Activated CD4-positive, alpha-beta memory T cell treated with anti-CD3 and anti-CD28 coated beads, Interleukin-2, amount 10 ng/mL, durations not matched to agents 7 days and 5 days (primary cell): ENCODE measurements around the gene NEURL2. TPM values are rescaled to one million over a fixed set of nuclear protein-coding genes. Genes with fewer than 3 reads are reported as not detected.

Experiments used
- CTCF ChIA-PET: fragments of 350-600 bp; sonication (Branson Sonifier 250); formaldehyde crosslinking; loops from one replicate; lab custom pipeline; 2021; ENCODE audit warnings: antibody characterized with exemption, inconsistent platforms; lab: Charles Lee
- POLR2A ChIA-PET: fragments of 350-600 bp; sonication (Branson Sonifier 250); formaldehyde crosslinking; loops from one replicate; lab custom pipeline; 2021; ENCODE audit warnings: antibody characterized with exemption; lab: Charles Lee
- DNase-seq: peaks from one replicate; pipeline ENCODE4 v3.0.0-alpha.2; 2020
- H3K27ac Mint-ChIP-seq: one replicate; pipeline ENCODE4 v1.8.0; 2021; ENCODE audit warnings: mild to moderate bottlenecking, mixed read lengths
- H3K27me3 Mint-ChIP-seq: one replicate; pipeline ENCODE4 v1.8.0; 2021; ENCODE audit warnings: mixed read lengths
- H3K36me3 Mint-ChIP-seq: one replicate; pipeline ENCODE4 v1.8.0; 2021; ENCODE audit warnings: low read depth, mixed read lengths
- H3K4me1 Mint-ChIP-seq: one replicate; pipeline ENCODE4 v1.8.0; 2021; ENCODE audit warnings: mixed read lengths
- H3K4me3 Mint-ChIP-seq: one replicate; pipeline ENCODE4 v1.8.0; 2021; ENCODE audit warnings: mild to moderate bottlenecking, mixed read lengths
- H3K9me3 Mint-ChIP-seq: one replicate; pipeline ENCODE4 v1.8.0; 2021; ENCODE audit warnings: mixed read lengths
- total RNA-seq, 2 experiments: library from RNA; stranded (reverse); gene quantifications; one replicate each; pipeline ENCODE4 v1.2.3, GENCODE V29; 2021

Gene NEURL2
- total RNA-seq, 2 experiments from 2014 or later: 1.0 to 1.6 TPM

GRCh38 chr20:45840700-45841198 is 50.3 kb downstream of the NEURL2 start:
- no peaks in the 10 kb centered on the region for H3K9me3 Mint-ChIP-seq
- POLR2A ChIA-PET: interaction anchor here (1.0 to 1.4 kb wide), 4 partner anchors 8 to 40 kb away, joined by 3 to 4 read pairs (median 3); partner anchors contain the start of genes UBE2C and ZSWIM1
- no peak for DNase-seq
- no peak overlapping the region for H3K27ac Mint-ChIP-seq
- CTCF ChIA-PET: no interaction called here
- peaks cover 2% of the 10 kb centered on the region for H3K4me1 Mint-ChIP-seq
- no peaks in the 10 kb centered on the region for H3K27me3 Mint-ChIP-seq
- H3K36me3 Mint-ChIP-seq: peaks cover 15% of the 10 kb centered on the region
- H3K4me3 Mint-ChIP-seq: no peak overlapping the region

Other genes starting within 250 kb of the NEURL2 start
- not detected for gene WFDC11, start 221.0 kb downstream of the NEURL2 start, total RNA-seq
- gene WFDC13, start 189.2 kb downstream of the NEURL2 start, total RNA-seq: not detected
- gene WFDC10B, start 186.2 kb downstream of the NEURL2 start, total RNA-seq: not detected
- not detected for gene SPINT4, start 168.9 kb downstream of the NEURL2 start, total RNA-seq
- not detected for gene WFDC3, start 99.3 kb downstream of the NEURL2 start, total RNA-seq
- 10 to 100 TPM; 29.0 to 34.7 TPM for gene DNTTIP1, start 99.3 kb downstream of the NEURL2 start, total RNA-seq
- gene UBE2C, start 78.6 kb downstream of the NEURL2 start, total RNA-seq: 100 to 1,000 TPM; 170 to 184 TPM
- not detected for gene TNNC2, start 63.9 kb downstream of the NEURL2 start, total RNA-seq
- gene SNX21, start 57.4 kb downstream of the NEURL2 start, total RNA-seq: 1 to 10 TPM in 1 of 2 experiments, under 1 TPM in 1; 0.91 to 1.6 TPM
- gene ACOT8, start 33.8 kb downstream of the NEURL2 start, total RNA-seq: 10 to 100 TPM; 36.0 to 36.5 TPM
- 1 to 10 TPM; 5.5 to 5.7 TPM for gene ZSWIM3, start 33.6 kb downstream of the NEURL2 start, total RNA-seq
- gene ZSWIM1, start 10.0 kb downstream of the NEURL2 start, total RNA-seq: 1 to 10 TPM; 2.7 to 2.9 TPM
- under 1 TPM; 0.30 to 0.88 TPM for gene SPATA25, start 3.6 kb downstream of the NEURL2 start, total RNA-seq
- gene CTSA, start 127 bp upstream of the NEURL2 start, total RNA-seq: 10 to 100 TPM; 64.3 to 64.6 TPM
- 1 to 10 TPM; 2.8 to 3.1 TPM for gene PLTP, start 20.9 kb upstream of the NEURL2 start, total RNA-seq
- gene PCIF1, start 43.5 kb upstream of the NEURL2 start, total RNA-seq: 10 to 100 TPM; 44.2 to 45.7 TPM
- 10 to 100 TPM; 35.7 to 36.7 TPM for gene ZNF335, start 81.0 kb upstream of the NEURL2 start, total RNA-seq
- under 1 TPM; 0.13 to 0.15 TPM for gene MMP9, start 117.7 kb upstream of the NEURL2 start, total RNA-seq
- gene SLC12A5, start 138.0 kb upstream of the NEURL2 start, total RNA-seq: under 1 TPM in 1 of 2 experiments, not detected in 1; 0.53 TPM
- gene NCOA5, start 198.8 kb upstream of the NEURL2 start, total RNA-seq: 10 to 100 TPM; 24.6 to 26.3 TPM
- gene CD40, start 227.1 kb upstream of the NEURL2 start, total RNA-seq: under 1 TPM; 0.88 to 0.93 TPM